Activated CD4-positive, alpha-beta T cell treated with anti-CD3 and anti-CD28 coated beads, Interleukin-2, amount 10 ng/mL, durations not matched to agents 24 days and 14 days (primary cell): ENCODE data around the gene EDEM3. TPM values are rescaled to one million over a fixed set of nuclear protein-coding genes. Genes with fewer than 3 reads are reported as not detected.
"Not testable (repeated sequence)": the region's sequence is repeated elsewhere in the genome, so short reads cannot be mapped to it uniquely, and the experiment has no call there.

Source experiments
- DNase-seq: peaks from one replicate; pipeline ENCODE4 v3.0.0; 2022
- H3K27ac Mint-ChIP-seq: one replicate; pipeline ENCODE4 v1.8.0; 2022; ENCODE audit warnings: mild to moderate bottlenecking, mixed read lengths
- H3K27me3 Mint-ChIP-seq: one replicate; pipeline ENCODE4 v1.8.0; 2022; ENCODE audit warnings: mixed read lengths
- H3K36me3 Mint-ChIP-seq: one replicate; pipeline ENCODE4 v1.8.0; 2022; ENCODE audit warnings: low read depth, mild to moderate bottlenecking, mixed read lengths
- H3K4me1 Mint-ChIP-seq: one replicate; pipeline ENCODE4 v1.8.0; 2021; ENCODE audit warnings: mixed read lengths
- H3K4me3 Mint-ChIP-seq: one replicate; pipeline ENCODE4 v1.8.0; 2022; ENCODE audit warnings: mild to moderate bottlenecking, moderate library complexity, mixed read lengths
- H3K9me3 Mint-ChIP-seq: one replicate; pipeline ENCODE4 v1.8.0; 2021; ENCODE audit warnings: mixed read lengths
- intact Hi-C: fragments of 100-400 bp; cut with micrococcal nuclease; formaldehyde crosslinking; loops from one replicate; pipeline ENCODE4 v1.15.1; 2023
- total RNA-seq: library from RNA; stranded (reverse); gene quantifications from 2 replicates; pipeline ENCODE4 v1.2.3, GENCODE V29; 2022

EDEM3 gene
- total RNA-seq, 1 donor from 2014 or later, result 28.3 TPM

DNA sequence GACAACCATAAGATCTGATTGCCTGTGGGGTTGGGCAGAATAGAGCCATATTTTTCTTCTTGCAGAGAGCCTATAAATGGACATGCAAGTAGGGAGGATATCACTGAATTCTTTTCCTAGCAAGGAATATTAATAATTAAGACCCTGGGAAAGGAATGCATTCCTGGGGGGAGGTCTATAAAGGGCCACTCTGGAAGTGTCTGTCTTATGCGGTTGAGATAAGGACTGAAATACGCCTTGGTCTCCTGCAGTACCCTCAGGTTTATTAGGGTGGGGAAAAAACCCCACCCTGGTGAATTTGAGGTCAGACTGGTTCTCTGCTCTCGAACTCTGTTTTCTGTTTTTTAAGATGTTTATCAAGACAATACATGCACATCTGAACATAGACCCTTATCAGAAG, 29.1 kb upstream of the EDEM3 start:
- H3K9me3 Mint-ChIP-seq, result peaks cover 24% of the 10 kb centered on the region
- intact Hi-C loops, DNase-seq, H3K27me3 Mint-ChIP-seq, H3K27ac Mint-ChIP-seq, H3K4me3 Mint-ChIP-seq, H3K4me1 Mint-ChIP-seq, H3K36me3 Mint-ChIP-seq: not testable (repeated sequence)

DNA sequence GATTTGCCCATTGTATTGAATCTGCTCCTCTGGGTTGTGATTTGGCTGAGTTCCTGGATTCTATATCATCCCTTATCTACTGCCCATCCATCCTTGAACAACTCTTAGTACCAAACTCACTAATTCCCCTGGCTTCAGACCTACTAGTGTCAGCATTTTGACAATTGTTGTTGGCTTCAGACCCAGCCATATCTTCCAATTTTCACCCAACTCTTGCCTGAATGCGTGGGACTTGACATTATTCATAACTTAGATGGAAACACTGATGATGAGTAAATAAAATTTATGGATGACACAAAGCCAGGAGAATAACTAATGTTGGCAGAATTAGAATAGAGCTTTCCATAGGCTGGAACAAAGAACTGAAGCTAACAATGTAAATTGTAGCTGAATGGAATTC, 27.3 kb upstream of the EDEM3 start:
- Mint-ChIP-seq H3K36me3 (peaks cover 5% of the 10 kb centered on the region), H3K4me3 (no peak overlapping the region), H3K27me3 (no peaks in the 10 kb centered on the region), H3K4me1 (no peaks in the 10 kb centered on the region), H3K9me3 (peaks cover 24% of the 10 kb centered on the region), H3K27ac (no peak overlapping the region)
- intact Hi-C loops, result no loop called here
- no peak for DNase-seq

DNA sequence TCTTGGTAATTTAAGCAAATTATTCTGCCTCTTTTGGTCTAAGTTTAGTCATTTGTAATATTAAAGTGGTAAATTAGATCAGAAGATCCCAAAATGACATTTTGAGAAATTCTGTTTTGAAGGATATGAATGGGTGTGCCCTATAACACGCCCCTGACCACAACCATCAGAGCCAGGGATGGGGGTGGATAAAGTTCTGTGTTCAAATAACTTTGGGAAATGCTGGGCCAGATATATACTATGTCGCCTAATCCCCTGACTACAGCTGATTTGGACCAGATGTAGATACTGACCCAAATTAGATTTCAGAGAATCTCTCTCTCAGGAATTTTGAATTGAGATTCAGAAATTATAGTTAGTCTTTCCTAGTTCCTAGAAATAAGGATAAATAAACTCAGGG, 21.2 kb upstream of the EDEM3 start:
- H3K4me1 Mint-ChIP-seq, result no peaks in the 10 kb centered on the region
- intact Hi-C loops, result no loop called here
- H3K4me3 Mint-ChIP-seq, result no peak overlapping the region
- peaks cover 2% of the 10 kb centered on the region for H3K36me3 Mint-ChIP-seq
- H3K27me3 Mint-ChIP-seq, result peaks cover 4% of the 10 kb centered on the region
- no peaks in the 10 kb centered on the region for H3K9me3 Mint-ChIP-seq
- no peak overlapping the region for H3K27ac Mint-ChIP-seq
- DNase-seq, result no peak

DNA sequence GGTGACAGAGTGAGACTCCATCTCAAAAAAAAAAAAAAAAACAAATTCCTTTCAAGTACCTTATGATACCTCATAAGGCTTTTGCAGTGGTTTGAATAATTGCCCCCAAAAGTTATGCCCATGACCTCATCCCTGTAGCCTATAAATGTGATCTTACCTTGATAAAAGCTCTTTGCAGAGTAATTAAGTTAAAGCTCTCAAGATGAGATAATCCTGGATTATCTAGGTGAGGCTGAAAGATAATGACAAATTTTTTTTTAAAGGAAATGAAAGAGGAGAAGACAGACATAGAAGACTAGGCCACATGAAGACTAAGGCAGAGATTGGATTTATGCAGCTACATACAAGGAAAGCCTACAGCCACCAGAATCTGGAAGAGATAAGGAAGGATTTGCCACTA, 20.7 kb upstream of the EDEM3 start:
- intact Hi-C loops, result no loop called here
- H3K4me1 Mint-ChIP-seq, result no peaks in the 10 kb centered on the region
- H3K27me3 Mint-ChIP-seq, result peaks cover 5% of the 10 kb centered on the region
- H3K36me3 Mint-ChIP-seq, result peaks cover 2% of the 10 kb centered on the region
- H3K9me3 Mint-ChIP-seq, result no peaks in the 10 kb centered on the region
- H3K4me3 Mint-ChIP-seq, result no peak overlapping the region
- no peak overlapping the region for H3K27ac Mint-ChIP-seq
- DNase-seq, result no peak

DNA sequence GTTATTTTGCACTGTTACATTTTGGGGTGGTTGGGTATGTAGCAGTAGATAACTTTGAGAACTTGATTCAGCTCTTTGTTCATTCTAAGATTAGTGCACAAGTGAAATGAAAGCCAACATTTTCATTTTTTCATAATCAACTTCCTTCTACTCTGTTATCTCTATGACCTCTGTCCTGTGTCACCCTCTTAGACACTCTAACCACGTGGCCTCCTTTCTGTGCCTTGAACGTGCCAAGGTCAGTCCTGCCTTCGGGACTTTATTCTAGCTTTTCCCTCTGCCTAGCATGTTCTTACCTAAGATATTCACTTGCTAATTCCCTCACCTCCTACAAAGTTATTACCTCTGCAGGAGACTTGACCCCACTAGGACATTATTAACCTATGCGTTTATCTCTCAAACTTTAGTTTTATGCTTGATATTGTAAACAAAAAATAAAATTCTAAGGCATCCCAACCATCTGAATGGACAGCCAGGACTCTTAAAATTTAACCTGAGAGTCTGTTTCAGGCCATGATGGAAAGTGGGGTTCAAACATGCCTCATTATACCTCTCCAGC, 19.2 kb upstream of the EDEM3 start:
- H3K36me3 Mint-ChIP-seq, result peaks cover 2% of the 10 kb centered on the region
- intact Hi-C loops, result no loop called here
- DNase-seq, result no peak
- no peak overlapping the region for H3K27ac Mint-ChIP-seq
- H3K9me3 Mint-ChIP-seq, result no peaks in the 10 kb centered on the region
- no peak overlapping the region for H3K4me3 Mint-ChIP-seq
- H3K4me1 Mint-ChIP-seq, result no peaks in the 10 kb centered on the region
- peaks cover 11% of the 10 kb centered on the region for H3K27me3 Mint-ChIP-seq

DNA sequence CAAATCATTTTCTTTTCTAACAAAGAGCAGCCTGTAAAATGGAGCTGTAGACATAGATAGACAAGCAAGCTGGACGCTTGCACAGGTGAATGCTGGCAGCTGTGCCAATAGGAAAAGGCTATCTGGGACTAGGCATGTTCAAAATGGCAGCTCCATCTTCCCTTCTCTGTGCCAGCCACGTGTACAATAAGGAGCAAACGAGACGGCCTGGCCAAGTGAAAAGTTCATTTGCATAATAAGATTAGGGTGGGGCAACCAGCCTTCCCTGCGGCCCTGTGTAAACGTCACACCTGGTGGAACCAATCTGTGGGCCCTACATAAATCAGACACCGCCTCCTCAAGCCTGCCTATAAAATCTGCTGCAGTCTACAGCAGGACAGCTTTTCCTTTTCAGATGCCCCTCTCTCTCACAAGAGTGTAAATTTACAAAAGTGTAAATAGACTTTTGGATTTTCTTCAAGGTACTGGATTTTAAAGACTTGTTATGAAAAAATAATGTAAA, 16.6 kb upstream of the EDEM3 start:
- H3K27me3 Mint-ChIP-seq, result peaks cover 16% of the 10 kb centered on the region
- H3K9me3 Mint-ChIP-seq, result no peaks in the 10 kb centered on the region
- H3K4me3 Mint-ChIP-seq, result no peak overlapping the region
- H3K4me1 Mint-ChIP-seq, result no peaks in the 10 kb centered on the region
- peaks cover 2% of the 10 kb centered on the region for H3K36me3 Mint-ChIP-seq
- intact Hi-C loops, result no loop called here
- DNase-seq, result no peak
- no peak overlapping the region for H3K27ac Mint-ChIP-seq

DNA sequence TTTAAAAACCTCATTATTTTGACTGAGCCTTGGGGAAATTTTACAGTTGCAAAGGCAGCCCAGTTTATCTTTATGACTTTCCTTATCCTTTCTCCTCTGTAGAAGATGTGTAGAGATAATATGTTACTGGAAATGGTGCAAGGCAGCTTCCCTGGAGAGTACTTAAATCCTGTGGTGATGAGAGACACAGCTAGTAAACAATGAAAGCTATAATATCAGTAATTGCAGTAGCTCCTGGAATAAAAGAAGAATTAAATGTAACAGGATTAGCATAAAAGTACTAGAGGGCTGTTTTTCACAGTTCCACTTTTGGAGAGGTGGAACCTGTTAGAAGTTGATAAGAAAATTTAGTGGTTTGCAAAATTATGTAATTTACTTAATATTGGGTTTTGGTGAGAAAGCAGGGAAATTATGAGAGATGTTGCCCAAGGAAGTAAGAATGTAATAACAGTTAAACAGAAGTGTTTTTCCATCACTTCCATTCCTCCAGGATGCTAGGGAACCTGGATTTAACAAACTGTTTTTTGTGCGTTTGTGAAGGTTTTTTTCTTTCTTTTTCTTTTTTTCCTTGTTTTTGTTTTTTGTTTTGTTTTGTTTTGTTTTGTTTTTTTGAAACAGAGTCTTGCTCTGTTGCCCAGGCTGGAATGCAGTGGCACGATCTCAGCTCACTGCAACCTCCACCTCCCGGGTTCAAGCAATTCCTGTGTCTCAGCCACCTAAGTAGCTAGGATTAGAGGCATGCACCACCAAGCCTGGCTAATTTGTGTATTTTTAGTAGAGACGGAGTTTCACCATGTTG, 15.7 kb upstream of the EDEM3 start:
- Mint-ChIP-seq H3K36me3 (peaks cover 1% of the 10 kb centered on the region), H3K4me3 (no peak overlapping the region), H3K4me1 (no peaks in the 10 kb centered on the region), H3K9me3 (no peaks in the 10 kb centered on the region), H3K27ac (no peak overlapping the region), H3K27me3 (peaks cover 16% of the 10 kb centered on the region)
- no peak for DNase-seq
- intact Hi-C loops, result no loop called here

DNA sequence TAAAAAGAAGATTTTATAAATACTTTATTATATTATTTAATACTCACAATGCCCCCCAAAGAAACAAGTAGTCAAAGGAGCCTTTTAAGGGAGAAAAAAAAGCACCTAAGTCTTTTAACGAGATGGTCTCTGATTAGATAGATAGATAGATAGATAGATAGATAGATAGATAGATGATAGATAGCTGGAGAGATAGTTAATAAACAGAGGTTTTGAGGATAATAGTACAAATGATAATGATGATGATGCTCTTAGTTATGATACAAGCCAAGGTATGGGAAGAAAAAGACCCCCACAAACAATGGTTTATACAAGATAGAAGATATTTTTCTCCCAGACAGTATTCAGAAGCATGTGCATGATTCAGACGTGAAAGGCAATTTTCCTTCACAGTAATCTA, 14.6 kb upstream of the EDEM3 start:
- no peak for DNase-seq
- Mint-ChIP-seq H3K4me3 (no peak overlapping the region), H3K4me1 (no peaks in the 10 kb centered on the region), H3K27ac (no peak overlapping the region), H3K36me3 (no peaks in the 10 kb centered on the region), H3K27me3 (peaks cover 16% of the 10 kb centered on the region), H3K9me3 (no peaks in the 10 kb centered on the region)
- intact Hi-C loops, result no loop called here

DNA sequence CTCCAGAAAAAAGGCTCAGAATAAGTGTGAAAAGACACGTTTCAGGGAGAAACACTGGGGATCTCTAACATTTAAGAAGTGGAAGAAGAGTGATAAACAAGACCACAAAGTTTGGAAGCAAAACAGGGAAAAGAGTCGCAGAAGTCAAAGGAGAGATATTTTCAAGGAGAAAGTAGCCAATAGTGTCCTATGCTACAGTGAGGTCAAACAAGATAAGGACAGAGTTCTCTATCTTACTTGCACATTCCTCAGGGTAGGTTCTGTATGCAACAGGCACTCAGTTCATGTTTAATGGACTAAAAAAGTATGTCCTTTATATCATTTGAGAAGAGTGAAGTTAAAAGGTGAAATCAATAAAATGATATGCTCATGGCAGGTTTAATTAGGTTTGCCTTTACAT, 13.8 kb upstream of the EDEM3 start:
- no peak for DNase-seq
- Mint-ChIP-seq H3K27ac (no peak overlapping the region), H3K27me3 (peaks cover 14% of the 10 kb centered on the region), H3K4me1 (no peaks in the 10 kb centered on the region), H3K9me3 (no peaks in the 10 kb centered on the region), H3K4me3 (no peak overlapping the region), H3K36me3 (no peaks in the 10 kb centered on the region)
- intact Hi-C loops, result no loop called here

DNA sequence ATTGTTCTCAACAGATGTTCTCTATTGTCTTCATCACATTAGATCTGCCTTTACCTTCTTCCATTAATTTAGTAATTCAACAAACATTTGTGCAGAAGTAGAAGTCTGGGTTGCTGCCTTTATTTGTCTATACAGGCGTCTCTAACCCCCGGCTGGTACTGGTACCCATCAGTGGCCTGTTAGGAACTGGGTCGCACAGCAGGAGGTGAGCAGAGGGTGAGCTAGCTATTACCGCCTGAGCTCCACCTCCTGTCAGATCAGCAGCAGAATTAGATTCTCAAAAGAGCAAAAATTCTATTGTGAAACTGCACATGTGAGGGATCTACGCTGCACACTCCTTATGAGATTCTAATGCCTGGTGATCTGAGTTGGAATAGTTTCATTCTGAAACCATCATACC, 12.9 kb upstream of the EDEM3 start:
- Mint-ChIP-seq H3K4me1 (no peaks in the 10 kb centered on the region), H3K4me3 (no peak overlapping the region), H3K36me3 (no peaks in the 10 kb centered on the region)

DNA sequence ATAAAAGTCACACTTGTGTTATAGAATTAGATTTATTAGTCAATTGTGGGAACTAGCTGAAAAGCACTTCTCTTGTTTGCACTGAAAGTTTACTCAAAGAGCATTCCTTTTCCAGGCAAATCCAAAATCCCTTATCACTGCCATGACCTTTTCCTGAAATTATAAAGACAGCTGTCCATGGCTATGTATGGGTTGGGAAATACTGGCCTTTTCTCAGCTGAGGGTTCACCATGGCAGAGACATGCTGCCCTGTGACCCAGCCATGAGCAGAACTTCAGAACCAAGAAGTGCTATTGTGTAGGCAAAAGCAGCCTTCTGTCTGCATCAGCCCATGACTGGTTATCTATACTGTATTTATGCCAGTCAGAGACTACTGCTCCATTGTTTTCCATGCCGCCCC, 9.8 kb upstream of the EDEM3 start:
- Mint-ChIP-seq H3K9me3 (peaks cover 3% of the 10 kb centered on the region), H3K27me3 (peaks cover 10% of the 10 kb centered on the region), H3K36me3 (no peaks in the 10 kb centered on the region), H3K4me3 (no peak overlapping the region), H3K27ac (no peak overlapping the region), H3K4me1 (no peaks in the 10 kb centered on the region)
- intact Hi-C loops, result no loop called here
- DNase-seq, result no peak

More for the DNA sequence above, 12.9 kb upstream of the EDEM3 start:
- DNase-seq, result no peak
- intact Hi-C loops, result no loop called here
- no peak overlapping the region for H3K27ac Mint-ChIP-seq
- no peaks in the 10 kb centered on the region for H3K9me3 Mint-ChIP-seq
- H3K27me3 Mint-ChIP-seq, result peaks cover 12% of the 10 kb centered on the region

DNA sequence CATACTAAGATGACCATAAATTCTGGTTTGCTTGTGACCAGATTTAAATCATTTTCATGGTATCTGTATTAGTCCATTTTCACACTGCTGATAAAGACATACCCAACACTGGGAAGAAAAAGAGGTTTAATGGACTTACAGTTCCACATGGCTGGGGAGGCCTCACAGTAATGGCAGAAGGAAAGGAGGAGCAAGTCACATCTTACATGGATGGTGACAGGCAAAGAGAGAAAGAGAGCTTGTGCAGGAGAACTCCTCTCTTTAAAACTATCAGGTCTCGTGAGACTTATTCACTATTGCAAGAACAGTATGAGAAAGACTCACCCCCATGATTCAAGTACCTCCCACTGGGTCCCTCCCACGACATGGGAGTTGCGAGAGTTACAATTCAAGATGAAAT, 8.9 kb upstream of the EDEM3 start:
- H3K36me3 Mint-ChIP-seq, H3K4me3 Mint-ChIP-seq, H3K9me3 Mint-ChIP-seq, DNase-seq, H3K4me1 Mint-ChIP-seq, H3K27ac Mint-ChIP-seq, H3K27me3 Mint-ChIP-seq, intact Hi-C loops: not testable (repeated sequence)

DNA sequence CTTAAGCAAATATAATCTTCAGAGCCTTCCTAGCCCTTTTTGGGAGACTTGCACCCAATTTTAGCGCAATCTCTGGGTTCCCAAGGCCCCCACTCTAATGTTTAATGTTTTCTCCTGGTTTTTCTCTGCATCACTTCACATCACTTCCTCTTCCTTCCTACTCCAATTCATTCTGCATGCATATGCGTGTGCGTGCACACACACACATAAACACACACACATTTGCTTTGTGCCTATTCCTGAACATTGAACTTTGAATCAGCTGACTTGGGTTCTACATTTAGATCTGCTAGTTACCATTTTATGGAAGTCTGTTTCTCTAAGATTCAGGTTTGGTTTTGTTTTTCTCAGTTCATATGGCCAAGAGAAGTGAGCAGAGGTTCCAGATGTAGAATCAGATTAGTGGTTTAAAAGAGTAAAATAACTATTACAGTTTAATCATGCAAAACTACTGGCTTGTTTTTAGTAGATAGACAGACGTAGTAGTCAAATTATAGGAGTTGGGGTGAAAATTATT, 7.4 kb upstream of the EDEM3 start:
- DNase-seq, result no peak
- intact Hi-C loops, result no loop called here
- Mint-ChIP-seq H3K36me3 (no peaks in the 10 kb centered on the region), H3K4me1 (no peaks in the 10 kb centered on the region), H3K27me3 (peaks cover 9% of the 10 kb centered on the region), H3K9me3 (peaks cover 3% of the 10 kb centered on the region), H3K4me3 (no peak overlapping the region), H3K27ac (no peak overlapping the region)

DNA sequence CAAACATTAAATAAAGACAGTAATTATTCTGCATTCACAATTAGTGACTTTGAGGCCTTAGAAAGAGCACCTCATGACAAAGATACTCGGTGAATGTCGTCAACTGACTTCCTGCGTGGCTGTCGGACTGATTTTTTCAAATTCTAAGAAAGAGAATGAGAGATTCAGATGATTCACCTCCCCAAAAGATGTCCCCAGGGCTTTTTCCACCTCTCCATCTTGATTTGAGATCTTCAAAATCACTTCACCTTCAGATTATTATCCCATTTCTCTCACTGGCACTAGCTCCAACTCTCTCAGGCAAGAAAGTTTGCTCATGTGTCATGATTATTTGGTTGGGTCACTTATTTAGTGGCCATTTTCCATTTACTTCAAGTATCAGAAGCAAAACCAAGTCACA, 5.0 kb upstream of the EDEM3 start:
- Mint-ChIP-seq H3K9me3 (peaks cover 3% of the 10 kb centered on the region), H3K4me3 (no peak overlapping the region), H3K27ac (no peak overlapping the region), H3K36me3 (no peaks in the 10 kb centered on the region), H3K4me1 (peaks cover 9% of the 10 kb centered on the region), H3K27me3 (peaks cover 11% of the 10 kb centered on the region)
- no peak for DNase-seq
- intact Hi-C loops, result loop anchor here (5.0 to 10.0 kb wide), 6 partner anchors 33 to 1285 kb away; partner anchors contain the start of genes ARPC5, C1orf21 and SMG7
